Stromal cell of bone marrow (primary cell): ENCODE results near the gene DUOXA1.

ENCODE experiments used
- DNase-seq: peaks from one replicate; pipeline ENCODE4 v3.0.0-alpha.2; 2012; ENCODE audit warnings: low read depth

Gene DUOXA1

GRCh38 chr15:45131510-45131909 is 1.8 kb upstream of the DUOXA1 start:
- no peak for DNase-seq

GRCh38 chr15:45130291-45131000 is 767 bp upstream of the DUOXA1 start:
- no peak for DNase-seq

GRCh38 chr15:45128971-45129639 is 574 bp downstream of the DUOXA1 start:
- no peak for DNase-seq

- peak; percentile 18 for DNase-seq
Measured at GRCh38 chr15:45126535-45127158, 3.0 kb downstream of the DUOXA1 start.

GRCh38 chr15:45123397-45123796 is 6.3 kb downstream of the DUOXA1 start:
- no peak for DNase-seq

GRCh38 chr15:45122719-45123118 is 7.0 kb downstream of the DUOXA1 start:
- DNase-seq = no peak

GRCh38 chr15:45121706-45122417 is 7.8 kb downstream of the DUOXA1 start:
- DNase-seq = peak; percentile 81

- DNase-seq = no peak
Measured at GRCh38 chr15:45121020-45121419, 8.7 kb downstream of the DUOXA1 start.

- DNase-seq = no peak
Measured at GRCh38 chr15:45120081-45120972, 9.4 kb downstream of the DUOXA1 start.

GRCh38 chr15:45118996-45119395 is 10.7 kb downstream of the DUOXA1 start:
- no peak for DNase-seq

GRCh38 chr15:45118131-45118588 is 11.5 kb downstream of the DUOXA1 start:
- peak; percentile 81 for DNase-seq

GRCh38 chr15:45117308-45118130 is 12.2 kb downstream of the DUOXA1 start:
- DNase-seq = no peak

- no peak for DNase-seq
Measured at GRCh38 chr15:45116482-45117307, 13.0 kb downstream of the DUOXA1 start.

GRCh38 chr15:45116006-45116481 is 13.6 kb downstream of the DUOXA1 start:
- no peak for DNase-seq

GRCh38 chr15:45115312-45115820 is 14.3 kb downstream of the DUOXA1 start:
- DNase-seq = no peak

GRCh38 chr15:45114751-45115085 is 15.0 kb downstream of the DUOXA1 start:
- DNase-seq = no peak

- DNase-seq = no peak
Measured at GRCh38 chr15:45114076-45114750, 15.5 kb downstream of the DUOXA1 start, which contains the start of the genes DUOX2 and DUOXA2. Gene DUOX2, minus strand, starts transcription at chr15:45114172. Its CDS starts 761 bp downstream, at chr15:45113411. Gene DUOXA2, plus strand, starts transcription at chr15:45114326. Its CDS starts 280 bp downstream, at chr15:45114606.

GRCh38 chr15:45113380-45113990 is 16.2 kb downstream of the DUOXA1 start:
- no peak for DNase-seq
